Measurements from ENCODE around the gene TFAP2B.

The TFAP2B gene

DNA sequence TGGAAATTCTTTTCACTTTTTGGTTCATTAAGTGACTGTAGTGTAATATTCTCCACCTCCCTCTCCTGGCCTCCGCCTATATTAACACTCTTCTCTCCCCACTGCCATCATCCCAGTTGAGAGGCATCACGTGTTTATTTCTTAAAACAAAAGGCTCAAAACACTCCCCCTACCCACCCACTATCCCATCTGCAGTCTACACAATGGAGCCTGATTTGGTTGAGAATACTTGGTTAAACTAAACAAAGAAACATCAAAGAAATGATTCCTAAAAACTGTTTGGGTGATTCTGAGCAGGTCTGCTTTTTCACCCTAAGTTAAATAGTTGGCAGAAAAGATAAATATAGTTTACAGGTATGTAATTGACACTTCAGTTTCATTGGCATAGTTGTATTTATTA lies 5.9 kb downstream of the TFAP2B start:
- no peak for DNase-seq (ENCODE audit: low read depth, low spot score)

DNA sequence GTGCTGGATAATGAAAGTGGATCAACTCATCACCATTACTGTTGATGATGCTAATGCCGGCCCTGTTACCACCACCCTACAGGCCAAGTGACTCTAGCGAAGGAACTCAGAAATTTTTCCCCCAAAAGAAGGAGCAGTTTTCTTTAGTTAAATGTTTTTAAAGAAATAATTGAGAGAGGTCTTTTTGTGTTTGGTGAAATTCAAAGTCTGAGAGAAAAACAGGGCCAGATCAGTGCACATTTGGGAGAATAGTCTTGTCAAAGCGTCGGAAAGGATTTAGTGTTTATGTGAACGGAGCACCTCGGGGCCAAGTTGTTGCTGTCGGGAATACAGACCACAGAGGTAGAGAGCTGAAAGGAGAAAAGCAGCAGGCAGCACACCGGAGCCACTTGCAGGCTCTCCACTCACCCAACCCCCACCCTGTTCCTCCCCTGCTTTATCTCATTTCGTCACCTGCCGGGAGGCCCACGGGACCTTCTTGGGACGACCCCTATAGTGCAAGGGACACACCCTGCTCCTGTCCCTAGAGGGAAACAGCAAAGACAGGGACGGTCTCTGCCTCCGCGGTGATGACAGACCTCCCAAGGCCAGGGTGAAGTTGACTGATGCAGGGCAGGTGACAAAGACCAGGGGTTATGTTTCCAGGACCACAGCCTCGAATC lies 6.8 kb downstream of the TFAP2B start:
- no peak for DNase-seq (ENCODE audit: low read depth, low spot score)

DNA sequence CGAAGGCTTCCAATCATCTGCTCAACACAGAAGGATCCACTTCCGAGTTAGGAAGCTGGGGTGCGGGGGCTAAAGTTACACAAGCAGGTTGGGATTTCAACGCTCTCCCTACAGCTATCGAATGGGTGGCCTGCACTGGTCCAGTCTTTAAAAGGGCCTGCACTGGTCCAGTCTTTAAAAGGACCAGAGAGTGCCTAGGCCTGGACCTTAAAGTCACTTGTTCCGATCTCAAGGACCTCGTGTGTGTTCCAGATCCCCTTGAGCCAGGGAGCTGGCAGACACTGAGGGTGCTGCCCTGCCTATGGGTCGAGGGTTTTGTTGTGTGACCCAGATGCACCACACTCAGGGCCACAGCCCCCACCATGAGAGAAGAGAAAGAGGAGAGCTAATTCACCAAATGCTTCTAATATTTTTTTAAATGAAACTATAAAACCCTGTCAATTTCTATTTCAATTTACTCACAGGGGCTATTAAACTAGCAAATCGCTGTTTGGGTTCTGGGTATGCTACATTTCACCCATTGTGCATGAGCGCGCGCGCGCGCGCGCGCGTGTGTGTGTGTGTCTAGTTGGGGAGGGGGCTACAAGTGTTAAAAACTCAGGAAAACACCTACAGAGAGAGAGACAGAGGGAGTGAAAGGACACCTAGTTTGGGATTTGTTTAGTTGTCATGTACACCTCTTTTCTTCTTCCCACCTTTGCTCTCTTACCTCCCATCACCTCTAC lies 7.5 kb downstream of the TFAP2B start:
- DNase-seq (ENCODE audit: low read depth, low spot score), result no peak

DNA sequence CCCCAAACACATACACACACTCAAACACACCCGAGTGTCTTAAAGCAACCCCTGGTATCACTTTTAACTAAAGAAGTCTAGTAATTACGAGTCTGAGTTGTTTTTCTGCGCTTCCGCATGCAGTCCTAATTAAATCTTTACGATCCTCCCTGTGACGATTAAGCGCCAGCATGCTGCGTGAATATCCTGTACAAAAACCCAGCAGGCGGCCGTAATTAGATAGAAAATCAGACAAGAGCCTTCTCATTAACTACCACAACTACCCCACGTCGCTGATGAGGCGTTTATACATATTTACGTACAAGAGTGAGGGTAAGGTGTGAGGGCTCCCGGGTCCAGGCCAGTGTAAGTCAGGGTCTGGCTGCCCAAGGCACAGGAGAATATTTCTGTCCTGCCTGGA lies 8.1 kb downstream of the TFAP2B start:
- no peak for DNase-seq (ENCODE audit: low read depth, low spot score)

DNA sequence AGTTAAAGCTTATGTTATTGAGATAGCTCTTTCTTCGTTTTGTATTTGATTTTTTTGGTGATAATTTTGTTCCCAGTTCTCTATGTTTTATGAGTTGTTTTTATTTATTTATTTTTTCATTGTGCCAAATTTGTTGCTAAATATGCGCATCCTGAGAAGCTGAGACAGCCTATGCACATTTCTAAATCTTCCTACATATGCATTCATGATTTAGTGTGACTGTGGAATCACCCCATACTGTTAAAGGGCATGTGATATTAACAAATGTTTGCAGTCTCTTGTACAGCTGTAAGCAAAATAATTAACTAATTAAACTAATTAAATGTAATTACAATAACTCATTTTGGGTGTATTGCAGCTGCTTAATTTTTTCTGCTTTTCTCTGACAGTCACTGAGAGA lies 10.4 kb downstream of the TFAP2B start:
- no peak for DNase-seq (ENCODE audit: low read depth, low spot score)

DNA sequence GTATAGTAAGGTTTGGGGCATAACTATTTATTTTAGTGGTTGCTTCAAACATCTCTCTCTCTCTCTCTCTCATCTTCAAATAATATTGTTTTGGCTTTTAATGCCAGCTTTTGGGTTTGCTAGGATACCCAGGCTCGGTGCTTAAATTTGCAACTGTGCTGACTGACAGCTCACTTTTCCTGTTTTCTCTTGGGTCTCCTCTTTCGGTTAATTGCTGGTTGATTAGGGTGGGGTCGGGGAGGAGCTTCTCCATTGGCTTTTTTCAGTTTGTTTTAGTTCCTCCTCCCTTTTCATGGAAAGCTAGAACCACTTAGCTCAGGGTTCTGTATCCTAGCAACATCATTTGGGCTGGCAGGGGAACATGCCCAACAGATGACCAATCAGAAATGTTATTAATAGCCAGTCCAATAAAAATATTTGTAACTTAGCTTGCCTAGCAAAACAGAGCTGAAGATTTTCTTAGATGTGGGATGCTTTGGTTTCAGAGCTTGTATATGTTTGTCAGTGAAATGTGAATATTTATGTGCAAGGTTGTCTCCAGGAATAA lies 11.3 kb downstream of the TFAP2B start:
- DNase-seq (ENCODE audit: low read depth, low spot score), result no peak

DNA sequence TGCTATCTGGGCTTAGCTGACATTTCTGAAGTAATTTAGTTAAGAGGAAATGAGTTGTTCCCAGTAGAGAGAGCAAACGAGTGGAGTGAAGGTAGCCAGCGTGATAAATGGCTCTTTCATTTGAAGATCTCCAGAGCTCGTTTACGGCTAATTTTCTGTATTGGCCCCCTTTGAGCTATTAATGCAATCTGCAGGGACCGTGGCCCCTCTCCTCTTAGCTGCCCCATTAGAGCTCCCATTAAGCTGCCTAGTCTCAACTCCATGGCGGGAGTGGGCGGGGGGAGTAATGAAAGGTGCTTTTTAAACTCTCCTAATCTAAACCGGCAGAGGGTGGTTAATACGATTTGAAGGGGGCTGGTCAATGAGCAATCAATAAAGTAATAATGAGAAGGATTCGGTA lies 12.5 kb downstream of the TFAP2B start:
- DNase-seq (ENCODE audit: low read depth, low spot score), result no peak

DNA sequence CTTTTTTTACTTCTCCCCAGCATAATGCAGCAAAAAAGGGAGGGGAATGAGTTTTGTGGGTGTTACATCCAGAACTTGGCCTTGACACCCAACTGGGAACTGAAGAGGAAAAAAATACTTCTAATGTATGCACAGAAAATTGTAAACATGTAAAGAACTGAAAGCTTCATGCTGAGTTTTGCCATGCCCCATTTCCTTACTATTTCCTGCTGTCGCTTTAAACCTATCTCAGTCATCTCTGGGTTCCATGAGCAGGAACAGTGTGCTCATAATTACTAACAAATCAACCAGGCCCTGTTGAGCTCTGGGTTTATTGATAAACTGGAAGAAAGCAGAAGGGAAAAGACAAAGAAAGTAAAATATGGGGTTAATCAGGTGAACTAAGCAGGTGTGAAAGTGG lies 14.2 kb downstream of the TFAP2B start:
- DNase-seq (ENCODE audit: low read depth, low spot score), result no peak

DNA sequence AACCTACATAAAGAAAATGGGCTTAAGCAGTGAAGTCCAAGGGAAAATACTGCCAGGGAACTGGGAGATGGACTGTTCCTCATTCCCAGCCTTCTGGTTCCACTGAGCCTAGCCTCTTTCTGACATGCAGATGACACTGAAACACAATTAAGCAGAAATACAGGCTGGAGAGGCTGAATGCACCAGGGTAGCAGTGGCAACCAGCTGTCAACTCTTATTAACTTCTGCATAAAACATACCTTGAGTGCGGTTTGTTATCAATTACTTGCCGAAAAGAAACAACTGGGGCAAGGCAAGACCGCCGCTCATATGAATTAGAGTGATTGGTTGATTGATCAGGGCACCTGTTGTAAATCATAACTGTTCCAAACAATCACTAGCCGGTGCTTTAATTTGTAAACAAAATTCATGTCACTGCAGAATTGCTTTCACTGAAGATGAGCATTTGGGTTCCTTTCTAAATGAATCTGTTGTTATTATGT lies 16.3 kb downstream of the TFAP2B start:
- no peak for DNase-seq (ENCODE audit: low read depth, low spot score)

DNA sequence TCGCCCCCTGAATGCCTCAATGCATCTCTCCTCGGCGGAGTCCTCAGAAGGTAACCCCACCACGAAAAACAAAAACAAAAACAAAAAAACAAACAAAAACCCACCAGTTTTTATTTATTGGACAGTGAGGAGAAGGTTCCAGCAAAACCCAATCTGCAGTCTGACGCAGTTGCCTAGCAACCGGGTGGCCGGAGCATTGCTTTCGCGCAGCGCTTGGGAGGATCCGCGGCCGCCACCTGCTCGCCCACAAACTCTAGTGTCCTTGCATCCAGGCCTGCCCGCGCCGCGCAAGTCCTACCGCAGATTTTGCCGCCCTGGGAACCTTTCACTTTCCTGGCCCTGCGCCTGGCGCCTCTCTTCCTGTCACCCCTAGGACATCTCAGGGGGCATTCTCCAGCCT lies 17.6 kb downstream of the TFAP2B start:
- no peak for DNase-seq (ENCODE audit: low read depth, low spot score)

DNA sequence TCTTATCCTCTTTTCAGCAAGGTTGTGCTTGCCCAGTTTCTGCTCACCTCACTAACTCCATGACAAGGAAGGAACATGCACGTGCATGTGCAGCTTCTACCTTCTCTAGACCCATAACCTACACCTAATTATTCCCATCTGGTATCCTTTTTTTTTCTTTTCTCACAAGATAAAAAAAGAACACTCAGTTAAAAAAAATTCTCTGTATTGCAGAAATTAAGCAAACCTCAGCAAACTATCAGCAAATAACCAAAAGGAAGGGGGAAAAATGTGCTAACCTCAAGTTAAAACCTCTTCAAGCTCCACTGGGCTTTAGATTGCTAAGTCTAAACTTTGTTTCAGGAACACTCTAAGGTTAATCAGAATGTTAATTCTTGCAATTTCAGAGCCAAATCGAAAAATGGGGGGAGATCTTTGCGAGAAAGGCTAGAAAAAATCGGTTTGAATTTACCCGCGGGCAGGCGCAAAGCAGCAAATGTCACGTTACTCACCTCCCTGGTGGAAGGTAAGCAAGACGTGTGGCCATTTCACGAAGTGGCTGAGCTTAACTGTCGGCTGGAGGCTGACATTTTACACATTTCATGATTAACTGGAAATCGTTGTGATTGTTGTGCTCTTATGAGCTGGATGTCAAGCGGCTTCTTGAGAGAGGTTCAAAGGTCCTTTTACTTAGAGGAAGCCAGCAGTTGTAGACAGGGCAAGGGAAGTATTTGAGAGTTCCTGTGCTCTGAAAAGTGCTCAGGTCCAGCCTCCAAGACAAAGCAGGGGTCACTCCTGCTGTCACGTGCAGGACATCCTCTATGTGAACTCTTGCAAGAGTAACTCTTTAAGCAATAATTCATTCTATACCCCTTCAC lies 19.1 kb downstream of the TFAP2B start:
- DNase-seq (ENCODE audit: low read depth, low spot score), result no peak

DNA sequence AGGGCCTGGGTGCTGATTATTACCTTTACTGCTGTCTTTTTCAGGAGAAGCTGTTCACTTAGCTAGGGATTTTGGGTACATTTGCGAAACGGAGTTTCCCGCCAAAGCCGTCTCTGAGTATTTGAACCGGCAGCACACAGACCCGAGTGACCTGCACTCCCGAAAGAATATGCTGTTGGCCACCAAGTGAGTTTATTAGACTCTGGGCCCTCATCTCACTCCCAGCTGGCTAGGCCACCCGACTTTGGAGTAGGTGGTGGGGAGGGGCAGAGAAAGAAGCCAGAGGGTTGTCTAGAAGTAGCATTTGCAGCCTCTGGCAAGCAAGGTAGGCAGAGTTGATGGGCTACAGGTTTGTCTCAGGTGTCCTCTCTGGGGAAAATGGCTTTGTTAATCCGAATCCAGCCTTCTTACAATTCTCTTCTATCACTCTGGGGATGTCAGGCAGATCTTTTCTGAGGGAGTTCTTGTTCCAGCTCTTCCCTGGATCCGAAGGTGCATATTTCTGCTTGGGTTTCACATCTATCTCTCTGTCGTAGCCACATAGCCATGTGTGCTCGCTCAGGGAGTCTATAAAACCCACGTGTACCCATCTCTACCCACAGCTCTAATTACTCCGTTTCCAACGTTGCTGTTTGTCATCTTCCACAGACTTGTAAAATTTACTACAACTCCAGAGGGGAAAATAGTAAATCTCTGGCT lies 21.6 kb downstream of the TFAP2B start:
- no peak for DNase-seq (ENCODE audit: low read depth, low spot score)

DNA sequence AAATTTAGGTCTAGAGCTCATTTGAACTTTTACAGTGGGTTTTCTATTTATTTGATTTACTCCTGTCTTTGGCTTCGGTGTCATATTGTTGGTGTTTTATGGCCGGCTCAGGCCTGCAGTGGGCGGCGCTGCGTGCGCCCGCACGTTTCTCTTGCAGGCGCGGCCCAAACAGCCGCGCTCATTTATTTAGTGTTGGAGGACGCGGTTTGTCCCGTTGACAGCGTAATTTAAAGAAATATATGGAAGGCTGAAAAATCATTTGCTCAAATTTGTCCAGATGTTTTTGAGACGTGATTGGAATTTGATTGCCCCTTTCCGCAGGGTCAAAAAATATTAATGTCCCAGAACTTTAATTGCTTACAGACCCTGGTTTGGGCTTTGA lies 22.1 kb downstream of the TFAP2B start:
- no peak for DNase-seq (ENCODE audit: low read depth, low spot score)

DNA sequence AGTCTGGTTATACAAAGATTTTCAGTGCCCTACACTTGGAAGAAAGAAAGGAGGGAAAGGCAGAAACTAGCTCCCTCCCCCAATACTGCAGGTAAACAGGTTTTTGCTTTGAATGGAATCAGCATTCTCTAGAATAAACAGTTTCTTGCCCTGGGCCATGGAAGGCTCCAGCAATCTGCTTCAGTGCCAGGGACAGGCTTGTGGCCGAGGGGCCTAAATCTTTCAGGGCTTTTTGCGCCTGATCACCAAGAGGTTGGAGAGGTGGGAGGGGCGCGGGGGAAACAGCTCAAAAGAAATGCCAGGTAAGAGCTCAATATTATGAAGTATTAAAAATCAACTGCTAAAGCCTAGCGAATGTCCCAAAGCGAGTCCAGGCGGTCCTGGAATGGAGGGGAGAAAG lies 23.8 kb downstream of the TFAP2B start:
- no peak for DNase-seq (ENCODE audit: low read depth, low spot score)

DNA sequence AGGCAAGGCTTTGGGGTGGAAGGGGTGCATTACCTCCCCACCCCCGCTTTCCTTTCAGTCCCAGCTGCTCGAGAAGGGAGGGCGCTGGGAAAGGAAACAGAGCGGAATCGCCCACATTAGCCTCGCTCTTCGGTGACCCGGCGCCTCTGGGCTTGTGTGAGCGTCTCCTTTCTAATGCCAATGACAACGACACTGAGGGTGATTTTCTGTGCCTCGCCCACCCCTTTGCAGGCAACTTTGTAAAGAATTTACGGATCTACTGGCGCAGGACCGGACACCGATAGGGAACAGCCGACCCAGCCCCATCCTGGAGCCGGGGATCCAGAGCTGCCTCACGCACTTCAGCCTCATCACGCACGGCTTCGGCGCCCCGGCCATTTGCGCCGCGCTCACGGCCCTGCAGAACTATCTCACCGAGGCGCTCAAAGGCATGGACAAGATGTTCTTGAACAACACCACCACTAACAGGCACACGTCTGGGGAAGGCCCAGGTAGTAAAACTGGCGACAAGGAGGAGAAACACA lies 24.3 kb downstream of the TFAP2B start:
- no peak for DNase-seq (ENCODE audit: low read depth, low spot score)

DNA sequence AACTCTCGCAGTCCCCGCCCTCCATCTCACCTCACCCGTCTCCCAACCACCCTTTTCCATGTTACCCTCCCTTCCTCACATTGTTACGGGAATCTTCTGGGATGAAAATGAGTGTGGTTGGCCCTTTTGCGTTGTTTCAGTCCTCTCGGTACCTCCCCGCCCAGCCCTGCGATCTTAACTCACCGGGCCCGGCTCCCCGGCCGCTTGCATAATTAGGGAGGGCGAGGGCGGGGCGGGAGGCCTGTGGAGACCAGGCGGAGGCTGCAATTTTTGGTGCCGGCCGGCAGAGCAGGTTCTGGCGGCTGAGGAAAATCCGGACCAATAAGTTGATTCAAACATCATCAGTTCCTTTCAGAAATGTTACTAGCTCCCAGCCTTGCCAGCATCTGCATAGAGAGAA lies 25.2 kb downstream of the TFAP2B start:
- no peak for DNase-seq (ENCODE audit: low read depth, low spot score)

DNA sequence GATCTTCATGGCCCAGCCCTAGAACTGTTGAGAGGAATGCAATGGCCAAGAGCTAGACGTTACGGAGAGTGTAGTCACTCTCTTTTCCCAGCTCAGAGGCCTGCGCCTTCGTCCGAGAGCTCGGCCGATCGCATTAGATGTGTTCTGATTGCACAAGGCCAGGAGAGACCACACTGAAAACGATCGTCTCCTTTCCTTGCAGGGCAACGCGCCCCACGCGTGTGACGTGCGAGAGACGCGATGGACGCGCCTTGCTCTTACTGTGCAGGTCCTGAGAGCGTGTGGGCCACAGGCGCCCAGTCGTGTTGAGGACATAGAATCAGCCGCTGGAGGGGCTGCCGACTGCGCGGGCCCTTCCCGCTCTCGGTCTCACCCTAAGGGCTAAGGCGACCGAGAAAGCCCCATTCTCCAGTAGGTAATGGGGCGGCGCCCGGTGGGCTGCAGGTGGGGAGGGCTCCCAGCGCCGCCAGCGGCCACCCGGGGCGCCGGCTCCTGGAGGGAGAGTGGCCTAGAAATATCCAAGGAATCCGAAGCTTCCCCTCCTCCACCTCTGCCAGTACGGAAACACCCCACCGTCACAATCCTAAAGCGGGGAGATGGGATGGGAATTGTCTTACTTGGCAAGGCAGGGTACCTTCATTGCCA lies 26.9 kb downstream of the TFAP2B start:
- DNase-seq (ENCODE audit: low read depth, low spot score), result no peak

DNA sequence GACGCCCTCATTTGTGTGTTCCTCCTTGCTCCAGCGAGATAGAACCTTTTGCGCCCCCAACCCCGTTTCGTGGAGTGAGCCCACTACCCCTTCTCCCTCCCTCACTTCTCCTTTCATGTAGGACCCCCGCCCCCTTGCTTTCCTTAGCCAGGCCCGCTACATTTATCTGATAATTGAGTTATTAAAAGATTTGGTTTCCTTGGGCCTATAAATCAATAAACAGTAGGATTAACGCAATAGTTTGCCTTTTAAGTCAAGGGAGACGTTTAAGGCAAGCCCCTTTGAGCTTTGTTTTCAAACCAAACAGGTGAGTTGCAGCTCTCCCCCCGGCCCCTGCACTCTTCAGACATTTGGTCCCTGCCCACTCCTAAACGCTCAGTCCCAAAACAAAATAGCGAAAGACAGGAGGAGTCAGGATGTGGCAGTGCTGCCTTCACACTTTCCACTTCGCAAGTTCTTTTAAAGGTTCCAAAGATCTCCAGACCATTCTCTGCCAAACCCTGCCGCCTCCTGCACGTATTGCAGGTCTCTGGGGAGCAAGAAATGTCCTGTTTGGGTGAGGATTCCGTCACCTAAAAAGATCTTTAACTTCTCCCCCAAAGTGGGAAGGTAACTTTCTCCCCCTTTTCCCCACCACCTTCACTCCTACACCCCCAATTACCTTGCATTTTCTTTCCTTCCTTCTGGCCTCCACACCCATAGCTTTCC lies 27.6 kb downstream of the TFAP2B start:
- no peak for DNase-seq (ENCODE audit: low read depth, low spot score)

DNA sequence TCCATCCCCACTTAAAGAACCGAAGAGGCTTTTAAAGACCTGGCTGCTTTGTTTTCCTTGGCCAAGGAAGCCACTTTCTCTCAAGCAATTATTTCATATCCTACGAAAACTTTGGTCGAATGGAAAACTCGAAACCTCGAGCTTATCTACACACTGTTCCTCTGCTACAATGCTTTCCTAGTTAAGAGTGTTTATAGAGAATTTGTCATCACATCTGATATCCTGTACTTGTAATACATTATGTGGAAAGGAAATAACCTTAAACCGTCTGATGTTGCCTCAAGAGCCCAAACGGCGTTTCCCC lies 28.1 kb downstream of the TFAP2B start:
- DNase-seq (ENCODE audit: low read depth, low spot score), result no peak

DNA sequence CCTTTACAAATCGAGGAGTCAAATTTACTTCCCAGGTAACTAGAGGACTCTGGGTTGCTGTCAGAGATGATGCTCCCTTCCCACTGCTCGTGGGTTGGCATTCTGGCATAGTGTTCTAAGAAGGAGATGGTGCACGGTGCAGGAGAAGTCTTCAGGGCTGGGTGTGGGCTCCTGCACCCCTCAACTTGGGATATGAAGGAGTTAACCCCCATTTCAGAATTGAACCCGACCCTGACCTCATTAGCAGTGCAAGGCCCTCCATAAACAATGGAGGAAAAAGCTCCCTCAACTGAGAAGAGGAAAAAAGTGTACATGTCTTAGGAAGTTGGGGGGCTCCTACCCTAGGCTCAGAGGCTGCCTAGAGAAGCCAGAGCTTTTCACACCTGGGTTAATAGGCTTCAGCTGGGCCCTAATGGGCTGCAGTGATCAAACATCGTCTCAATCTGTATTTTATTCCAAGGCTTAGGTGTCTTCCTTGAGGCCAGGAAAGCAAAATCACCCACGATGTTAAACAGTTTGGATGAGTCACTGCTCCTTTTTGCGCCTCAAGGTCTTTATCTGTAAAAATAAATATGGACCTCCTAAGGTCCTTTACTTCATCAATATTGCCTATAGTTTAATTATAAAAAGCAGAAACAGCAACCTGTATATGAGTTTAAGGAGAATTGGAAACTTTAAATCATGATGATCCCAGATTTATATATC lies 29.4 kb downstream of the TFAP2B start:
- DNase-seq (ENCODE audit: low read depth, low spot score), result no peak

All from smooth muscle cell of the brain vasculature (primary cell).